GM23338 (cell line): ENCODE results near the gene ECM2. TPM values are rescaled to one million over a fixed set of nuclear protein-coding genes. Genes with fewer than 3 reads are reported as not detected.

ENCODE experiments used
- ATAC-seq: fragments of 200-7000 bp; cut with Tn5 transposase; 3 replicates; pipeline ENCODE4 v1.9.1; 2020
- DNase-seq: peaks from one replicate; pipeline ENCODE4 v3.0.0-alpha.2; 2015; ENCODE audit warnings: low spot score
- H2AFZ ChIP-seq: fragments of 200-600 bp; sonication (generic); 2 replicates; pipeline ENCODE4 v1.8.0; 2016; ENCODE audit warnings: antibody characterized with exemption, mild to moderate bottlenecking, moderate library complexity
- H3F3A ChIP-seq: fragments of 200-600 bp; sonication (generic); replicated peaks from 2 replicates; pipeline ENCODE4 v1.8.0; 2017; ENCODE audit warnings: antibody characterized with exemption, mixed run types, low read depth
- H3K27ac ChIP-seq: fragments of 200-600 bp; sonication (generic); 2 replicates; pipeline ENCODE4 v1.6.1; 2016; ENCODE audit warnings: low read depth
- H3K27me3 ChIP-seq: fragments of 200-600 bp; sonication (generic); 2 replicates; pipeline ENCODE4 v1.8.0; 2016; ENCODE audit warnings: mild to moderate bottlenecking, mixed run types, moderate library complexity; ENCODE audit not compliant: insufficient read depth
- H3K36me3 ChIP-seq: fragments of 200-600 bp; sonication (generic); 2 replicates; pipeline ENCODE4 v1.8.0; 2016; ENCODE audit warnings: mild to moderate bottlenecking; ENCODE audit not compliant: insufficient read depth
- H3K4me1 ChIP-seq: fragments of 200-600 bp; sonication (generic); 2 replicates; pipeline ENCODE4 v1.8.0; 2016; ENCODE audit warnings: mild to moderate bottlenecking, moderate library complexity; ENCODE audit not compliant: insufficient read depth
- H3K4me2 ChIP-seq: fragments of 200-600 bp; sonication (generic); 2 replicates; pipeline ENCODE4 v1.7.1; 2017; ENCODE audit warnings: mixed run types
- H3K4me3 ChIP-seq: fragments of 200-600 bp; sonication (generic); 2 replicates; pipeline ENCODE4 v1.6.1; 2016; ENCODE audit warnings: mixed run types
- H3K79me2 ChIP-seq: fragments of 200-600 bp; sonication (generic); replicated peaks from 2 replicates; pipeline ENCODE4 v1.8.0; 2017; ENCODE audit warnings: mild to moderate bottlenecking; ENCODE audit not compliant: insufficient read depth
- H3K9me2 ChIP-seq: fragments of 200-600 bp; sonication (generic); 2 replicates; pipeline ENCODE4 v1.8.0; 2017; ENCODE audit not compliant: insufficient read depth
- H4K20me1 ChIP-seq: fragments of 200-600 bp; sonication (generic); replicated peaks from 2 replicates; pipeline ENCODE4 v1.8.0; 2017; ENCODE audit warnings: mild to moderate bottlenecking; ENCODE audit not compliant: insufficient read depth
- H3K27ac Mint-ChIP-seq: 2 replicates; pipeline ENCODE4 v1.8.0; 2020; ENCODE audit warnings: inconsistent platforms, mild to moderate bottlenecking, moderate library complexity, mixed read lengths
- H3K27me3 Mint-ChIP-seq: 3 replicates; pipeline ENCODE4 v1.8.0; 2022; ENCODE audit warnings: low read depth, mild to moderate bottlenecking, moderate library complexity, mixed read lengths, inconsistent platforms; ENCODE audit not compliant: insufficient read depth, poor library complexity
- H3K36me3 Mint-ChIP-seq: 3 replicates; pipeline ENCODE4 v1.8.0; 2021; ENCODE audit warnings: low read depth, mild to moderate bottlenecking, inconsistent platforms, moderate library complexity, mixed read lengths
- H3K4me1 Mint-ChIP-seq: 3 replicates; pipeline ENCODE4 v1.8.0; 2020; ENCODE audit warnings: mild to moderate bottlenecking, inconsistent platforms, mixed read lengths
- H3K4me3 Mint-ChIP-seq: 3 replicates; pipeline ENCODE4 v1.8.0; 2021; ENCODE audit warnings: moderate library complexity, mild to moderate bottlenecking, inconsistent platforms, mixed read lengths
- H3K9me3 Mint-ChIP-seq: 3 replicates; pipeline ENCODE4 v1.8.0; 2020; ENCODE audit warnings: moderate library complexity, mild to moderate bottlenecking, inconsistent platforms, mixed read lengths
- CREB1 ChIP-seq: fragments of 250-450 bp; sonication (Bioruptor Pico); IDR thresholded peaks from 2 replicates; pipeline ENCODE4 v1.5.0; 2020; ENCODE audit warnings: low read depth, mild to moderate bottlenecking, moderate library complexity
- CTCF ChIP-seq, 2 experiments: fragments of 200-600 bp in 1 of 2; sonication (generic) in 1 of 2; conservative IDR thresholded peaks; 2 replicates each; pipeline versions ENCODE4 v1.5.1 to v1.6.1; 2016 to 2017; ENCODE audit warnings: antibody characterized with exemption in 2 of 2, low read depth in 2 of 2, mild to moderate bottlenecking in 2 of 2, moderate library complexity in 1 of 2
- EZH2 ChIP-seq: fragments of 200-600 bp; sonication (generic); IDR thresholded peaks from one replicate; pipeline ENCODE4 v1.8.0; 2017; ENCODE audit warnings: antibody characterized with exemption, mild to moderate bottlenecking, low read depth; ENCODE audit not compliant: unreplicated experiment
- EZH2phosphoT487 ChIP-seq: fragments of 200-600 bp; sonication (generic); IDR thresholded peaks from one replicate; pipeline ENCODE4 v1.8.1; 2018; ENCODE audit warnings: antibody characterized with exemption; ENCODE audit not compliant: unreplicated experiment
- JUNB ChIP-seq: IDR thresholded peaks from one replicate; pipeline ENCODE4 v1.6.1; 2016; ENCODE audit warnings: antibody characterized with exemption; ENCODE audit not compliant: unreplicated experiment
- NANOG ChIP-seq: IDR thresholded peaks from 2 replicates; pipeline ENCODE4 v1.6.1; 2016; ENCODE audit warnings: antibody characterized with exemption, borderline replicate concordance
- POLR2AphosphoS5 ChIP-seq: IDR thresholded peaks from 2 replicates; pipeline ENCODE4 v1.6.1; 2016; ENCODE audit warnings: antibody characterized with exemption, low read depth
- REST ChIP-seq: IDR thresholded peaks from one replicate; pipeline ENCODE4 v1.6.1; 2018; ENCODE audit warnings: antibody characterized with exemption; ENCODE audit not compliant: unreplicated experiment
- STAT1 ChIP-seq: IDR thresholded peaks from one replicate; pipeline ENCODE4 v1.6.1; 2016; ENCODE audit warnings: antibody characterized with exemption; ENCODE audit not compliant: unreplicated experiment
- ZNF114 ChIP-seq: fragments of 250-450 bp; sonication (Bioruptor Pico); IDR thresholded peaks from 2 replicates; pipeline ENCODE4 v1.5.0; 2020; ENCODE audit warnings: mild to moderate bottlenecking, moderate library complexity
- ZNF331 ChIP-seq: fragments of 250-450 bp; sonication (Bioruptor Pico); IDR thresholded peaks from 2 replicates; pipeline ENCODE4 v1.5.0; 2020; ENCODE audit warnings: low read depth, mild to moderate bottlenecking, moderate library complexity
- ZNF462 ChIP-seq: fragments of 250-450 bp; sonication (Bioruptor Pico); IDR thresholded peaks from 2 replicates; pipeline ENCODE4 v1.5.0; 2020; ENCODE audit warnings: mild to moderate bottlenecking, moderate library complexity
- polyA plus RNA-seq: library from polyadenylated mRNA; unstranded; fragments of >200 nt; fragmentation: Nextera tagmentation; extraction: Ambion mirVana; gene quantifications from 2 replicates; pipeline ENCODE4 v1.2.1, GENCODE V29; 2016
- total RNA-seq: library from RNA; depleted of rRNA; stranded (reverse); fragments of >200 nt; shearing (Covaris generic); gene quantifications from 2 replicates; pipeline ENCODE4 v1.2.3, GENCODE V29; 2014
- TF ChIP-seq, protein P1 (sequence below): IDR thresholded peaks from 2 replicates; pipeline ENCODE4 v1.6.1; 2016; ENCODE audit warnings: antibody characterized with exemption

Gene ECM2
- total and polyA plus RNA-seq, 2 experiments from 2014 or later = 0.79 TPM; not detected in 1

GRCh38 chr9:92564504-92564903, 28.7 kb upstream of the ECM2 start:
- DNase-seq (no peak), ATAC-seq (no peak)
- H3K9me3 Mint-ChIP-seq = peaks cover 2% of the 10 kb centered on the region; the same call in 1 of the 3 replicates

More at GRCh38 chr9:92564504-92564903, 28.7 kb upstream of the ECM2 start:
- Histone ChIP-seq H4K20me1 (no peaks in the 10 kb centered on the region), H3K36me3 (no peaks in the 10 kb centered on the region), H3K79me2 (no peaks in the 10 kb centered on the region), H3K4me1 (no peaks in the 10 kb centered on the region), H3K9me2 (no peaks in the 10 kb centered on the region), H3K27ac (no peak overlapping the region), H3K4me3 (no peak overlapping the region), H3F3A (no peaks in the 10 kb centered on the region), H3K27me3 (no peaks in the 10 kb centered on the region), H3K4me2 (no peak overlapping the region), H2AFZ (no peak overlapping the region)
- H3K4me3 Mint-ChIP-seq = no peak overlapping the region
- H3K27ac Mint-ChIP-seq = no peak overlapping the region
- peaks cover 7% of the 10 kb centered on the region; the same call in 2 of the 3 replicates for H3K4me1 Mint-ChIP-seq
- no peaks in the 10 kb centered on the region for H3K36me3 Mint-ChIP-seq
- H3K27me3 Mint-ChIP-seq = no peaks in the 10 kb centered on the region
- TF ChIP-seq POLR2AphosphoS5 = no peak
- no peak for TF ChIP-seq CREB1 (CRISPR knock-in tag)
- no peak for TF ChIP-seq REST
- no peak for TF ChIP-seq ZNF114
- no peak for TF ChIP-seq EZH2
- no peak for TF ChIP-seq NANOG
- TF ChIP-seq STAT1 = no peak
- TF ChIP-seq EZH2phosphoT487 = no peak
- TF ChIP-seq ZNF462 = no peak
- no peak for TF ChIP-seq JUNB
- TF ChIP-seq, protein P1, sequence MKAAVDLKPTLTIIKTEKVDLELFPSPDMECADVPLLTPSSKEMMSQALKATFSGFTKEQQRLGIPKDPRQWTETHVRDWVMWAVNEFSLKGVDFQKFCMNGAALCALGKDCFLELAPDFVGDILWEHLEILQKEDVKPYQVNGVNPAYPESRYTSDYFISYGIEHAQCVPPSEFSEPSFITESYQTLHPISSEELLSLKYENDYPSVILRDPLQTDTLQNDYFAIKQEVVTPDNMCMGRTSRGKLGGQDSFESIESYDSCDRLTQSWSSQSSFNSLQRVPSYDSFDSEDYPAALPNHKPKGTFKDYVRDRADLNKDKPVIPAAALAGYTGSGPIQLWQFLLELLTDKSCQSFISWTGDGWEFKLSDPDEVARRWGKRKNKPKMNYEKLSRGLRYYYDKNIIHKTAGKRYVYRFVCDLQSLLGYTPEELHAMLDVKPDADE = no peak
- no peak for TF ChIP-seq CTCF (conservative IDR thresholded peaks at IDR 0.05; ENCODE audit: low read depth in 2 of 2)
- no peak for TF ChIP-seq ZNF331 (CRISPR knock-in tag)
